Measurements from ENCODE around the gene EHMT1.

- no peak for TF ChIP-seq CTCF (conservative IDR thresholded peaks at IDR 0.05; ENCODE audit: low read depth in 2 of 2)
- TF ChIP-seq ZNF114 (CRISPR knock-in tag; IDR thresholded peaks at IDR 0.05) = no peak
- TF ChIP-seq EZH2 (IDR thresholded peaks at IDR 0.05; ENCODE audit: low read depth, unreplicated experiment) = no peak
- TF ChIP-seq EZH2phosphoT487 (IDR thresholded peaks at IDR 0.05; ENCODE audit: unreplicated experiment) = no peak
- no peak for TF ChIP-seq POLR2AphosphoS5 (IDR thresholded peaks at IDR 0.05; ENCODE audit: low read depth)
- TF ChIP-seq REST (IDR thresholded peaks at IDR 0.05; ENCODE audit: unreplicated experiment) = no peak
- TF ChIP-seq ETS1 (IDR thresholded peaks at IDR 0.05) = no peak
- no peak for TF ChIP-seq CREB1 (CRISPR knock-in tag; IDR thresholded peaks at IDR 0.05; ENCODE audit: low read depth)
- no peak for TF ChIP-seq JUNB (IDR thresholded peaks at IDR 0.05; ENCODE audit: unreplicated experiment)
- no peak for TF ChIP-seq NANOG (IDR thresholded peaks at IDR 0.05; ENCODE audit: borderline replicate concordance)
- TF ChIP-seq STAT1 (IDR thresholded peaks at IDR 0.05; ENCODE audit: unreplicated experiment) = no peak
- no peak for TF ChIP-seq ZNF331 (CRISPR knock-in tag; IDR thresholded peaks at IDR 0.05; ENCODE audit: low read depth)
- TF ChIP-seq ZNF462 (CRISPR knock-in tag; IDR thresholded peaks at IDR 0.05) = no peak
Measured at GRCh38 chr9:137875354-137875753, 256.5 kb downstream of the EHMT1 start.
